ENCODE results near the gene PRPF19. TPM values are rescaled to one million over a fixed set of nuclear protein-coding genes. Genes with fewer than 3 reads are reported as not detected.

Gene PRPF19
- total RNA-seq, 1 donor from 2014 or later: 58.1 TPM

DNA sequence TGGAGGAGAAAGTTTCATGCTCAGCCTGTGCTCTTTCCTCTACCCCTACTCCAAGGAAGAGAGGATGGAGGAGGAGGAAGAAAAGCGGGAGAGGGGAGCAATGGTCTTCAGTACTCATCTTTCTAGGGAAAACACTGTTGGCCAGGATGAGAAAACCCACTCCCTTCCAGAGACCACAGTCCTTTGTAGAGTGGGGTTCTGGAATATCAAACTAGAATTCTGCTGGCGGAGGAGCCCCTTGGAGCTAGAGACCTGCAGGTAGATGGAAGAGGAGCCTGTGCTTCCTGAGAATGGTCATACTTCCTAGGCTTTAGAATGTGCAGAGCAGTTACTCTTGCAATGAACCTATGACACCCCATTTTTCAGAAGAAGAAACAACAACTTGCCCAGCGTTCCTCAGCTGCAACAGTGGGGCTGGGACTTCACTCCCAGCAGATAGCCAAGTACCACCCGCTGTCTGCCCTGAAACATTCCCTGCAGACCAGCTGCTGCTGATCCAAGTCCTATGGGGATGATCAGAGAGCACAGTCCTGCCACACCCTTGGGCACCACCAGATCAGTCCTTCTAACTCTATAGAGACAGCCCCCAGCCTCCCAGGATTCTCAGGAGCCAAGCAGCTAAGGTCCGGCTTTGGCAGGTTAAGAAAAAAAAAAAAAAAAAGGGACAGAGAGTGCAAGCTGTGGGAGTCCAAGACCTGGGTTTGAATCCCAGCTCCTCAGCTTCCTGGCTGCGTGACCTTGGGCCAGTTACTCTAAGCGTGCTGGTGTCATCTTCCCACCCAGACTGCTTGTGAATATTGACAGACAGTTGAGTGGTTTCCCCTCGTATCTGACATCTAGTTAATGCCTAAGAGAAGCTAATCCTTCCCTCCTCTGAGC, 51.3 kb downstream of the PRPF19 start:
- intact Hi-C loops (cut with DNase I): no loop called here
- DNase-seq: peak; percentile 12
- Histone ChIP-seq H3K4me1 (no peaks in the 10 kb centered on the region), H3K36me3 (peaks cover 22% of the 10 kb centered on the region), H3K27me3 (ENCODE audit: low read depth) (no peaks in the 10 kb centered on the region), H3K9me3 (no peaks in the 10 kb centered on the region), H3K4me3 (no peak overlapping the region), H3K27ac (no peak overlapping the region)
- TF ChIP-seq, protein P1, sequence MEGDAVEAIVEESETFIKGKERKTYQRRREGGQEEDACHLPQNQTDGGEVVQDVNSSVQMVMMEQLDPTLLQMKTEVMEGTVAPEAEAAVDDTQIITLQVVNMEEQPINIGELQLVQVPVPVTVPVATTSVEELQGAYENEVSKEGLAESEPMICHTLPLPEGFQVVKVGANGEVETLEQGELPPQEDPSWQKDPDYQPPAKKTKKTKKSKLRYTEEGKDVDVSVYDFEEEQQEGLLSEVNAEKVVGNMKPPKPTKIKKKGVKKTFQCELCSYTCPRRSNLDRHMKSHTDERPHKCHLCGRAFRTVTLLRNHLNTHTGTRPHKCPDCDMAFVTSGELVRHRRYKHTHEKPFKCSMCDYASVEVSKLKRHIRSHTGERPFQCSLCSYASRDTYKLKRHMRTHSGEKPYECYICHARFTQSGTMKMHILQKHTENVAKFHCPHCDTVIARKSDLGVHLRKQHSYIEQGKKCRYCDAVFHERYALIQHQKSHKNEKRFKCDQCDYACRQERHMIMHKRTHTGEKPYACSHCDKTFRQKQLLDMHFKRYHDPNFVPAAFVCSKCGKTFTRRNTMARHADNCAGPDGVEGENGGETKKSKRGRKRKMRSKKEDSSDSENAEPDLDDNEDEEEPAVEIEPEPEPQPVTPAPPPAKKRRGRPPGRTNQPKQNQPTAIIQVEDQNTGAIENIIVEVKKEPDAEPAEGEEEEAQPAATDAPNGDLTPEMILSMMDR (IDR thresholded peaks at IDR 0.05): no peak
- ATAC-seq: no peak

DNA sequence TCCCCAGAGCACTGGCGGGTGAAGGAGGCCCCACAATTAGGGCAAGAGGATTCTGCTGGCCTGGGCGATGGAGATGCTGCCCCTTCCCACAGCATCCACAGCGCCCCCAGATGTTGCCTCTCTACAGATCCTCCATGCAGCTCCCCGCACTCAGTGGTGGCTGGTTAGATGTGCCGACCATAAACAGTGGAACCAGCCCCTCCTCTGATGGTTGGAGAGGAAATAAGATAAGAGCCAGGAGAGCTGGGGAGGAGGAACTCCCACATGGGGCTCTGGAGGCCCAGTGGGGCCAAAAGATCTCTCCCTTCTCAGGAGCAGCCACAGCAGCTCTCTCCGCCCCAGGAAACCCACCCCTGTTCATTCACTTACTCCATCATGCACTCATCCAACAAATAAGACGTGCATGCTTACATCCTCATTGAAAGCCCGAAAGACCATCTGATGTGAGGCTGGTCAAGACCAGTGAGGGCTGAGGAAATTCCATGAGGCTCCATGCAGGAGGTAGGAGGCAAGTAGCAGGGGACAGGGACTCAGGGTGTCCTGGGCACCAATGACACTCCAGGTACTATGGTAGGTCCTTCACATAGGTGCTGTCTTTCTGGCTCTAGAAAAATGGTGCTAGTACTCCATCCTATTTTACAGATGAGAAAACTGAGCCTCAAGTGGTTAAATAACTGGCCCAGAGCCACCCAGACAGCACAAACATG, 52.1 kb downstream of the PRPF19 start:
- no peak for ATAC-seq
- Histone ChIP-seq H3K36me3 (peaks cover 30% of the 10 kb centered on the region), H3K27ac (no peak overlapping the region), H3K27me3 (ENCODE audit: low read depth) (no peaks in the 10 kb centered on the region), H3K4me3 (no peak overlapping the region), H3K4me1 (no peaks in the 10 kb centered on the region), H3K9me3 (no peaks in the 10 kb centered on the region)
- TF ChIP-seq, protein P1 (IDR thresholded peaks at IDR 0.05): no peak
- intact Hi-C loops (cut with DNase I): no loop called here
- peak; percentile 39 for DNase-seq

GRCh38 chr11:60852982-60853950, 53.1 kb downstream of the PRPF19 start:
- DNase-seq (peak; percentile 39), ATAC-seq (no peak)
- intact Hi-C loops (cut with DNase I): no loop called here
- TF ChIP-seq, protein P1 (IDR thresholded peaks at IDR 0.05): no peak
- no peaks in the 10 kb centered on the region for H3K9me3 ChIP-seq
- no peaks in the 10 kb centered on the region for H3K4me1 ChIP-seq
- peaks cover 40% of the 10 kb centered on the region for H3K36me3 ChIP-seq
- H3K4me3 ChIP-seq: no peak overlapping the region
- no peaks in the 10 kb centered on the region for H3K27me3 ChIP-seq (ENCODE audit: low read depth)
- no peak overlapping the region for H3K27ac ChIP-seq

- Histone ChIP-seq H3K4me3 (no peak overlapping the region), H3K9me3 (no peaks in the 10 kb centered on the region), H3K36me3 (peaks cover 50% of the 10 kb centered on the region), H3K27me3 (ENCODE audit: low read depth) (no peaks in the 10 kb centered on the region), H3K4me1 (no peaks in the 10 kb centered on the region), H3K27ac (no peak overlapping the region)
- ATAC-seq (peak in 1 of 2 donors; percentile 25), DNase-seq (peak; percentile 40)
- intact Hi-C loops (cut with DNase I): no loop called here
- TF ChIP-seq, protein P1 (IDR thresholded peaks at IDR 0.05): no peak
Measured at GRCh38 chr11:60852117-60852981, 54.0 kb downstream of the PRPF19 start.

All from lower lobe of right lung (tissue), 2 donors.